D721Med (cell line): ENCODE results near the gene TENM4.

ENCODE experiments used
- DNase-seq: peaks from one replicate; pipeline ENCODE4 v3.0.0; 2011; ENCODE audit warnings: low spot score; ENCODE audit not compliant: insufficient read length
- FAIRE-seq: peaks from 2 replicates; lab custom pipeline; 2011; peaks lifted over from hg19 to GRCh38; lab: Jason Lieb, UNC
- TF ChIP-seq, protein P1 (sequence below): IDR thresholded peaks from 2 replicates; pipeline ENCODE4 v1.5.1; 2012; ENCODE audit warnings: mild to moderate bottlenecking, control low read depth; ENCODE audit not compliant: insufficient read depth; ENCODE audit errors: missing control alignments

The TENM4 gene

DNA sequence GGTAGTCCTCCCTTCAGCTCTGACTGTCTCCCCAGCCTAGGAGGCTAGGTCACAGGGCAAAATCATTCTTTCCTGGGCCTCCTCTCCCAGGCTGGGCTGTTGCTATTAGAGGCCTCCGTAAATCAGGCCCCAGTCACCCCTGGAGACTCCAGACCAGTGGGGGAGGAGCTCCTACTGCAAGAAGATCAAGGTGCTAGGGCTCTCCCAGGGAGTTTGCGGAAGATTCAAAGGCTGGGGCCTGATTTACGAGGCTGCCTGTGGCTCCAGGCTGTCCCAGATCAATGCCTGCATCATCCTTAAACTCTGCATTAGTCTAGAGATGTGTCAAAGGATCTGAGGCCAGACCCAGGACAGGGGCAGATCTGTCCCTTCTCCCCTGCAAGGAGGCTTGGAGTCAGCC is 346.2 kb downstream of the TENM4 start:
- TF ChIP-seq, protein P1, sequence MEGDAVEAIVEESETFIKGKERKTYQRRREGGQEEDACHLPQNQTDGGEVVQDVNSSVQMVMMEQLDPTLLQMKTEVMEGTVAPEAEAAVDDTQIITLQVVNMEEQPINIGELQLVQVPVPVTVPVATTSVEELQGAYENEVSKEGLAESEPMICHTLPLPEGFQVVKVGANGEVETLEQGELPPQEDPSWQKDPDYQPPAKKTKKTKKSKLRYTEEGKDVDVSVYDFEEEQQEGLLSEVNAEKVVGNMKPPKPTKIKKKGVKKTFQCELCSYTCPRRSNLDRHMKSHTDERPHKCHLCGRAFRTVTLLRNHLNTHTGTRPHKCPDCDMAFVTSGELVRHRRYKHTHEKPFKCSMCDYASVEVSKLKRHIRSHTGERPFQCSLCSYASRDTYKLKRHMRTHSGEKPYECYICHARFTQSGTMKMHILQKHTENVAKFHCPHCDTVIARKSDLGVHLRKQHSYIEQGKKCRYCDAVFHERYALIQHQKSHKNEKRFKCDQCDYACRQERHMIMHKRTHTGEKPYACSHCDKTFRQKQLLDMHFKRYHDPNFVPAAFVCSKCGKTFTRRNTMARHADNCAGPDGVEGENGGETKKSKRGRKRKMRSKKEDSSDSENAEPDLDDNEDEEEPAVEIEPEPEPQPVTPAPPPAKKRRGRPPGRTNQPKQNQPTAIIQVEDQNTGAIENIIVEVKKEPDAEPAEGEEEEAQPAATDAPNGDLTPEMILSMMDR = no peak
- no peak for FAIRE-seq
- DNase-seq = no peak

DNA sequence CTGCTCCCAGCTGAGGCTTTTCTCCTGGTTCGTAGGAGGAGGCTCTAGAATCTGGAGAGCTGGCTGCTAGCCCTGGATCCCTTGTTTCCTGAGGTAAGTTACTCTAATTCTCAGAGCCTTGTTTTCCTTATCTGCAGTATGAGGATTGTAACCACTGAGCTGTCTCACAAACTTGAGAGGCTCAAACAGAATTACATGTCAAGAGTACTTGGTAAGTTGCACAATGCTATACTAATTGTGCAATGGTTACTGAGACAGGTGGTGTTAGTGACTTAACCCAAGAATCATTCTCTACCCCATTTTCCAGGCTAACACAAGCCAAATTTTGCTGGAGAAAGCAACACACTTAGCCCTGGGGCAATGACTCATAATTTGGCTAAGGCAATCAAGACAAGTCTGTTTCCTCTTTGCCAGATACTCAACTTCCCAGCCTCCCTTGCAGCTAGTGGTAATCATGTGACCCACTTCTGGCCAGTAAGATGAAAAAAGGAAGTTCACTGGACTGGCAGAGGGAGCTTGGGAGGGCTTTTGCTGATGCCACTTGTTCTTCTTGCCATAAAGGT is 348.0 kb downstream of the TENM4 start:
- TF ChIP-seq, protein P1 = no peak
- FAIRE-seq (no peak), DNase-seq (no peak)

DNA sequence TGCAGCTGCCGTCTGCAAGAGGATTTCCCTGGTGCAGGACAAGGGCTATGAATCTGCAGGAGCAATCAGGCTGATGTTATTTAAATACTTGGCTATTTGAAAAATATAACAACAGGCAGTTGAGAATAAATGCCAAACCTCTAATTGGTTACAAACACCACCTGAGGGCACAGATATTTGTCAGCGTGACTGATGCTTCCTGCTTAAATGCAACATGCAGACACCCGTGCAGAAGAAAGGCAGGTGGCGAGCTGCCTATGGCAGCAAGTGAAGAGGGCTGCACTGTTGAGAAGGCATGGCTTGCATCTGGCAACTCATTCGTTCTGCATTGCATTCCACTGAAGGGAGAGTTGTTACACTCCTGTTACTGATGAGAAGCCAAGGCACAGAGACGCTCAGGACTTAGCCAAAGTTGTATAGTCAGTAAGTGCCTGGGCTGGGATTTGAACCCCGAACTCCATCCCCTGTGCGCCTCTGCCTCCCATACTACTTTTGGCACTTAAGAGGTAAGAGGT is 350.6 kb downstream of the TENM4 start:
- TF ChIP-seq, protein P1 = no peak
- DNase-seq = no peak
- FAIRE-seq = no peak

GRCh38 chr11:79089601-79090000 is 351.2 kb downstream of the TENM4 start:
- TF ChIP-seq, protein P1 = no peak
- FAIRE-seq = no peak
- no peak for DNase-seq

DNA sequence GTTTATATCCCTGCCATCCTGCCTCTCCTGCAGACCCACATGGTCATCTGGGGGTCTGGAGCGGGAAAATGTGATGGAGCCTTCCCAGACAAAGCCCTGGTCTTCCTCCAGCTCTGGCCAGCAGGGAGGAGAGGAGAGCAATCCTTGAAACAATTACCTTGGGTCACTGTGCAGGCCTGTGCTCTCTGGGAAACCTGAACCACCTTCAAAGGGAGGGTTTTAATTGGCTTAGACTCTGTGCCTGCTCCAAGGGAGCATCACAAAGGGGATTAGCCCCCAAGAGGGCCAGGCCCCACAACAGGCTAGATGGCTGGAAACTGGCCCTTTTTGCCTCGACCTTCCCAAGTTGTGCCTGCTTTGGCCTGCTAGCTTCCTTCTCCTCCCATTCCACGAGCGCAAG is 351.9 kb downstream of the TENM4 start:
- no peak for FAIRE-seq
- TF ChIP-seq, protein P1 = no peak
- DNase-seq = no peak

DNA sequence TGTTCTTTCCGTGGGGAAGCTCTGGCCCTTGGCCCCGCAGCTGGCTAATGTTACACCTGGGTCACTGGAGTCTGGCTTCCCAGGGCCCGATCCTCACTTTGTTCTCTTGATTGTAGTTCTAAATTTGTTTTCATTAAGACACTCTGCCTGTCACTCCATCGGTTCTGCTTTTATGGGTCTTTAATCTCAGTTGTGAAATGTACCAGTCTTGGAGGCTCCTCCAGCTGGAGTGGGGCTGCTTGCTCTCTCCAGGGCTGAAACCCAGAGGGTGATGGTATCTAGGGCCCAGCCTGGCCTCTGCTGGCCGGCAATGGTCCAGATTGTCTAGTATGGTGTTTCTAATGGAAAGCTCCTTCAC is 352.9 kb downstream of the TENM4 start:
- FAIRE-seq (no peak), DNase-seq (no peak)
- TF ChIP-seq, protein P1 = no peak

DNA sequence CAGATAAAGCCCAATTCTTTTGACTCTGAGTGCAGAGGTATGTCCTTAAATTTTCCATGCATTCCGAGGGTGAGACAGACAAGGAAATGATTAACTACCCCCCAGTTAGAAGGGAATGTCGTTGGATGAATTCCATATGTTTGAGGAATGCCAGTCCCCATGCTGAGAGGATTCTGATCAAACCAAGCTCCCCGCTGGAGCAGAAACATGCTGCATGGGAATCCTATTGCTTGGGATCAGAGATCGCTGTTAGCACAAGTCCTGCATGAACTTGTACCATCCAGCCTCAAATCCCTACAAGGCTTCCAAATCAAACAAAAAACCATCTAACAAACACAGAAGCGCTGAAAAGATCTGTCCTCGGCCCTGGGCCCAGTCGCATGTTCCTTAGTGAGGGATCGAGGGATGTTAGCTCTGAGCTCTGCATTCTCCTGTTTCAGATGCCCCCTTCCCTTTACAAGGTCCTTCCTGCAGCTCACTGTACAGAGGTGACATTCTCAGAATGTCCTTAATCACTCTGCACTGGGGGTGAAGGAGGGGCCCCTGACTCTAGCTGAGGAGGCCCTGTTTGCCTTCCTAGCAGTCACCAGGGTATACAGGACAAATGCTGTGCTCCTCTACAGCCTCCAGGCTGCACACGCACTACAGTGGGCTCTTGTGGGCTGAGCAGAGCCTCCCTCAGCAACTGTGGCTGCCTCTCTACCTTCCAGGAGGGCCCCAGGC is 353.4 kb downstream of the TENM4 start:
- no peak for DNase-seq
- no peak for FAIRE-seq

More for the DNA sequence above, 353.4 kb downstream of the TENM4 start:
- TF ChIP-seq, protein P1 = no peak
